K562 (cell line): Measurements from ENCODE around the gene RPP21. TPM values are rescaled to one million over a fixed set of nuclear protein-coding genes. Genes with fewer than 3 reads are reported as not detected.

Experiments
- ATAC-seq: fragments of 200-7000 bp; cut with Tn5 transposase; 3 replicates; pipeline ENCODE4 v1.9.1; 2020; ENCODE audit warnings: moderate library complexity
- BruUV-seq: library from RNA; stranded (reverse); fragments of 400-500 nt; replicated peaks from 2 replicates; lab custom pipeline; 2021; lab: Mats Ljungman, UMichigan
- CTCF ChIA-PET: fragments of 300-600 bp; formaldehyde crosslinking; extraction: SDS; loops from one replicate; lab custom pipeline; 2021; ENCODE audit warnings: low intra/inter-chr PET ratio; lab: Yijun Ruan, JAX
- POLR2A ChIA-PET: fragments of 300-600, 350-650 bp; sonication (Branson Sonifier 250); formaldehyde crosslinking; extraction: SDS; loops from one replicate; lab custom pipeline; 2021; ENCODE audit warnings: antibody characterized with exemption, inconsistent platforms; lab: Yijun Ruan, JAX
- DNase-seq, 4 experiments: peaks; one replicate each; pipeline versions ENCODE4 v3.0.0 to v3.0.0-alpha.2; 2011 to 2018; ENCODE audit warnings: low spot score in 3 of 4, mixed read lengths in 3 of 4; ENCODE audit errors: extremely low read depth in 1 of 4
- FAIRE-seq: peaks from 2 replicates; lab custom pipeline; 2011; peaks lifted over from hg19 to GRCh38; lab: Jason Lieb, UNC
- H2AFZ ChIP-seq: 2 replicates; pipeline ENCODE4 v1.6.0; 2011; ENCODE audit warnings: low read depth, low read length, control low read depth, inconsistent platforms
- H3K27ac ChIP-seq: fragments of 200-600 bp; 3 replicates; pipeline ENCODE4 v1.8.0; 2011; ENCODE audit warnings: low read depth, mild to moderate bottlenecking, control low read depth, inconsistent platforms, low read length, moderate library complexity, mixed read lengths; ENCODE audit errors: extremely low read depth
- H3K27me3 ChIP-seq, 2 experiments: fragments of 300-600 bp in 1 of 2; 2 replicates in 1 of 2; 3 replicates in 1 of 2; pipeline versions ENCODE4 v1.6.0 to v1.8.0; 2011; ENCODE audit warnings: inconsistent platforms in 2 of 2, low read length in 2 of 2, mild to moderate bottlenecking in 1 of 2, mixed read lengths in 1 of 2, moderate library complexity in 1 of 2; ENCODE audit not compliant: control insufficient read depth in 2 of 2, insufficient read depth in 2 of 2
- H3K36me3 ChIP-seq: fragments of 300-600 bp; 3 replicates; pipeline ENCODE4 v1.8.0; 2011; ENCODE audit warnings: mild to moderate bottlenecking, low read length, inconsistent platforms; ENCODE audit not compliant: control insufficient read depth, insufficient read depth
- H3K4me1 ChIP-seq, 2 experiments: fragments of 200-600 bp in 1 of 2; replicated peaks in 1 of 2; 2 replicates in 1 of 2; 3 replicates in 1 of 2; pipeline versions ENCODE4 v1.5.1 to v1.8.0; 2011; ENCODE audit warnings: inconsistent platforms in 2 of 2, low read length in 2 of 2, mild to moderate bottlenecking in 1 of 2, mixed read lengths in 1 of 2, moderate library complexity in 1 of 2; ENCODE audit not compliant: control insufficient read depth in 2 of 2, insufficient read depth in 2 of 2
- H3K4me2 ChIP-seq: 2 replicates; pipeline ENCODE4 v1.6.1; 2011; ENCODE audit warnings: low read length, control low read depth, inconsistent platforms, mixed read lengths; ENCODE audit not compliant: insufficient read depth
- H3K4me3 ChIP-seq: fragments of 200-600 bp; sonication (generic), shearing (Covaris generic); 2 replicates; pipeline ENCODE4 v1.5.1; 2016; ENCODE audit warnings: control low read depth, inconsistent platforms
- H3K79me2 ChIP-seq: fragments of 200-600 bp; 3 replicates; pipeline ENCODE4 v1.8.0; 2011; ENCODE audit warnings: low read length, inconsistent platforms; ENCODE audit not compliant: control insufficient read depth, insufficient read depth
- H3K9ac ChIP-seq, 2 experiments: 2 replicates each; pipeline versions ENCODE4 v1.6.0 to v1.6.1; 2011; ENCODE audit warnings: low read depth in 2 of 2, low read length in 2 of 2, control low read depth in 1 of 2, inconsistent platforms in 1 of 2, mild to moderate bottlenecking in 1 of 2, mixed read lengths in 1 of 2; ENCODE audit not compliant: insufficient read depth in 1 of 2
- H3K9me1 ChIP-seq: one replicate; pipeline ENCODE4 v1.6.0; 2011; ENCODE audit warnings: inconsistent platforms, mild to moderate bottlenecking, low read length, moderate library complexity; ENCODE audit not compliant: control insufficient read depth, insufficient read depth
- H3K9me3 ChIP-seq: replicated peaks from 2 replicates; pipeline ENCODE4 v1.5.1; 2011; ENCODE audit warnings: low read depth, low read length, inconsistent platforms; ENCODE audit not compliant: control insufficient read depth, insufficient read depth
- H4K20me1 ChIP-seq: replicated peaks from 2 replicates; pipeline ENCODE4 v1.6.1; 2011; ENCODE audit warnings: low read length, inconsistent platforms, mixed read lengths; ENCODE audit not compliant: control insufficient read depth, insufficient read depth
- CCNT2 ChIP-seq: IDR thresholded peaks from 2 replicates; pipeline ENCODE4 v1.6.1; 2011; ENCODE audit warnings: borderline replicate concordance, low read depth, mild to moderate bottlenecking, moderate library complexity, mixed read lengths, low read length; ENCODE audit not compliant: insufficient read length; ENCODE audit errors: extremely low read depth
- SIN3A ChIP-seq, 2 experiments: fragments of 150-350 bp in 1 of 2; IDR thresholded peaks; 2 replicates each; pipeline ENCODE4 v1.6.1; 2011 to 2016; ENCODE audit warnings: borderline replicate concordance in 2 of 2, low read depth in 2 of 2, low read length in 2 of 2, mild to moderate bottlenecking in 2 of 2, moderate library complexity in 2 of 2; ENCODE audit not compliant: control insufficient read depth in 1 of 2
- WHSC1 ChIP-seq: IDR thresholded peaks from one replicate; pipeline ENCODE4 v1.6.1; 2012; ENCODE audit warnings: low read length, control low read depth, inconsistent platforms
- WGBS: fragments of 100-300 bp; shearing (Covaris generic); methylation state at CpG from one replicate; pipeline ENCODE4 v1.1.6; 2016; ENCODE audit warnings: low coverage, mixed read lengths; ENCODE audit not compliant: insufficient coverage; ENCODE audit errors: missing lambda C conversion rate; 5-methylcytosine and 5-hydroxymethylcytosine counted together
- in situ Hi-C: fragments of 300-500 bp; cut with MboI; formaldehyde crosslinking; loops from 4 replicates; pipeline ENCODE4 v1.15.0; 2018; ENCODE audit warnings: inconsistent platforms, mixed read lengths
- intact Hi-C: fragments of 100-400 bp; cut with micrococcal nuclease; formaldehyde crosslinking; loops from 2 replicates; pipeline ENCODE4 v1.14.2; 2022
- polyA plus RNA-seq, 8 experiments: library from polyadenylated mRNA; depleted of rRNA in 4 of 8; stranded (reverse) in 5 of 8; unstranded in 3 of 8; fragments of >200 nt; fragmentation: Nextera tagmentation in 2 of 8; fragmentation: Illumina TruSeq in 1 of 8; extraction: Ambion mirVana in 2 of 8; extraction: Trizol in 1 of 8; gene quantifications; 2 replicates each; pipeline versions ENCODE4 v1.2.1 to v1.2.3, GENCODE V29; 2011 to 2014; ENCODE audit warnings: inconsistent platforms in 1 of 8, missing spikeins in 1 of 8
- total RNA-seq, 7 experiments: library from RNA; depleted of rRNA in 6 of 7; stranded (reverse); fragments of >200 nt in 6 of 7; fragmentation: Illumina TruSeq in 2 of 7; extraction: Trizol in 2 of 7; gene quantifications; 2 replicates each; pipeline versions ENCODE4 v1.2.1 to v1.2.3, GENCODE V29; 2011 to 2021; ENCODE audit warnings: low replicate concordance in 1 of 7

Gene RPP21
- total and polyA plus RNA-seq, 9 of the 15 experiments (the other 6 are each of a cell fraction or from before 2014, with no cell fraction given): 62.1 to 362 (median 166) TPM

GRCh38 chr6:30341728-30342127 lies 3.2 kb upstream of the RPP21 start:
- no TSS peak for BruUV-seq
- no peak for FAIRE-seq
- Histone ChIP-seq H3K4me2 (peak overlapping the region; percentile 5; the same call in 1 of the 2 replicates), H3K4me1 (peaks cover 41 to 57% of the 10 kb centered on the region in 2 experiments), H3K36me3 (peaks cover 66% of the 10 kb centered on the region)
- no peak for TF ChIP-seq CCNT2
- 0 out of 4 replicates have a peak, but pooled peaks of 1 of the 2 experiments have one; percentile 45 for TF ChIP-seq SIN3A (IDR thresholded peaks at IDR 0.05; ENCODE audit: borderline replicate concordance in 2 of 2, control insufficient read depth in 1 of 2, low read depth in 2 of 2, low read length in 2 of 2)
- peak; percentile 72 for TF ChIP-seq WHSC1
- TF ChIP-seq, all 486 proteins: peak for 2
- CTCF ChIA-PET: no interaction called here
- Histone ChIP-seq H2AFZ (no peak overlapping the region), H4K20me1 (no peaks in the 10 kb centered on the region), H3K79me2 (peaks cover 16% of the 10 kb centered on the region), H3K9me1 (no peaks in the 10 kb centered on the region), H3K9me3 (no peaks in the 10 kb centered on the region), H3K9ac (peak overlapping the region in 1 of 2 experiments; percentile 56; a peak in 2 of 4 replicates), H3K27ac (peak overlapping the region; percentile 45; the same call in 1 of the 3 replicates), H3K4me3 (no peak overlapping the region), H3K27me3 (no peaks in the 10 kb centered on the region)
- ATAC-seq (no peak), DNase-seq (no peak)
- in situ Hi-C loops: no loop called here
- intact Hi-C loops: loop anchor here (10.0 kb wide), 1 partner anchor 277 kb away; the partner anchor contains the start of genes POLR1H and PPP1R11
- POLR2A ChIA-PET: interaction anchor here (0.7 to 3.2 kb wide), 2 partner anchors 15 to 328 kb away, joined by 3 to 15 read pairs; partner anchors contain the start of gene TRIM39
- 90% methylated on average over 16 of the region's 16 CpGs for WGBS
